Gastrocnemius medialis (tissue), 4 donors: ENCODE measurements around the gene SNAPC4. TPM values are rescaled to one million over a fixed set of nuclear protein-coding genes. Genes with fewer than 3 reads are reported as not detected.
"Not testable (repeated sequence)": the region's sequence is repeated elsewhere in the genome, so short reads cannot be mapped to it uniquely, and the experiment has no call there.

Experiments
- ATAC-seq, 2 donors: fragments of 150-250 bp; one replicate each; pipeline ENCODE4 v1.9.1; 2016
- DNase-seq, 2 donors: peaks; one replicate each; pipeline ENCODE4 v3.0.0-alpha.2; 2019
- H3K27ac ChIP-seq, 4 donors: fragments of 200-600 bp; sonication (generic); 1 replicate in 1 of 4; 2 replicates in 3 of 4; pipeline ENCODE4 v1.5.1; 2016 to 2018; ENCODE audit warnings: mild to moderate bottlenecking in 2 of 4, moderate library complexity in 1 of 4
- H3K27me3 ChIP-seq, 3 donors: fragments of 200-600 bp; sonication (generic) in 2 of 3; 1 replicate in 1 of 3; 2 replicates in 2 of 3; pipeline versions ENCODE4 v1.5.1 to v1.6.0; 2016 to 2019; ENCODE audit warnings: mild to moderate bottlenecking in 1 of 3, moderate library complexity in 1 of 3
- H3K36me3 ChIP-seq, 2 donors: fragments of 200-600 bp; sonication (generic) in 1 of 2; one replicate each; pipeline ENCODE4 v1.5.1; 2017 to 2018
- H3K4me1 ChIP-seq, 2 donors: fragments of 200-600 bp; sonication (generic) in 1 of 2; one replicate each; pipeline ENCODE4 v1.5.1; 2016 to 2017; ENCODE audit warnings: mild to moderate bottlenecking in 2 of 2
- H3K4me3 ChIP-seq, 4 donors: fragments of 200-600 bp; sonication (generic) in 3 of 4; 1 replicate in 1 of 4; 2 replicates in 3 of 4; pipeline ENCODE4 v1.5.1; 2016 to 2019; ENCODE audit warnings: mild to moderate bottlenecking in 2 of 4
- H3K9me3 ChIP-seq, 3 donors: fragments of 200-600 bp; sonication (generic) in 2 of 3; 1 replicate in 1 of 3; 2 replicates in 2 of 3; pipeline ENCODE4 v1.5.1; 2016 to 2019
- POLR2A ChIP-seq, 2 donors: fragments of 450-650 bp; IDR thresholded peaks; one replicate each; pipeline ENCODE4 v1.6.1; 2017; ENCODE audit warnings: antibody characterized with exemption in 2 of 2, mild to moderate bottlenecking in 2 of 2, moderate library complexity in 2 of 2
- in situ Hi-C, 4 donors: fragments of 200-750 bp; cut with MboI; loops; one replicate each; pipeline versions ENCODE4 v1.15.0 to v1.8.0; 2017; ENCODE audit warnings: low sequenced_read_pairs in 4 of 4
- intact Hi-C: fragments of 100-400 bp; cut with DNase I; formaldehyde crosslinking; loops from one replicate; pipeline ENCODE4 v1.15.1; 2023; ENCODE audit warnings: low total_unique reads
- total RNA-seq, 4 donors: library from RNA; depleted of rRNA; stranded (reverse); fragments of >200 nt; gene quantifications; one replicate each; pipeline versions ENCODE4 v1.1.0 to v1.2.3, GENCODE V29; 2016
- TF ChIP-seq, protein P1 (sequence below), 5 experiments: fragments of 450-650 bp in 3 of 5; fragments of 200-600 bp in 2 of 5; sonication (generic) in 2 of 5; IDR thresholded peaks in 4 of 5; conservative IDR thresholded peaks in 1 of 5; 1 replicate in 4 of 5; 2 replicates in 1 of 5; pipeline ENCODE4 v1.5.1; 2016 to 2019; ENCODE audit warnings: antibody characterized with exemption in 5 of 5, mild to moderate bottlenecking in 3 of 5, moderate library complexity in 3 of 5

Gene SNAPC4
- total RNA-seq, 4 donors from 2014 or later: 2.3 to 6.0 (median 3.9) TPM

- H3K36me3 ChIP-seq: peaks cover 0 to 55% of the 10 kb centered on the region in 2 donors
- H3K4me3 ChIP-seq: no peak overlapping the region
- no peak for ATAC-seq
- DNase-seq: no peak
- in situ Hi-C loops: no loop called here
- no peaks in the 10 kb centered on the region for H3K9me3 ChIP-seq
- intact Hi-C loops: loop anchor here (10.0 kb wide), 1 partner anchor 443 kb away; the partner anchor contains the start of gene UBAC1
- no peak for TF ChIP-seq POLR2A (IDR thresholded peaks at IDR 0.05)
- TF ChIP-seq, protein P1, sequence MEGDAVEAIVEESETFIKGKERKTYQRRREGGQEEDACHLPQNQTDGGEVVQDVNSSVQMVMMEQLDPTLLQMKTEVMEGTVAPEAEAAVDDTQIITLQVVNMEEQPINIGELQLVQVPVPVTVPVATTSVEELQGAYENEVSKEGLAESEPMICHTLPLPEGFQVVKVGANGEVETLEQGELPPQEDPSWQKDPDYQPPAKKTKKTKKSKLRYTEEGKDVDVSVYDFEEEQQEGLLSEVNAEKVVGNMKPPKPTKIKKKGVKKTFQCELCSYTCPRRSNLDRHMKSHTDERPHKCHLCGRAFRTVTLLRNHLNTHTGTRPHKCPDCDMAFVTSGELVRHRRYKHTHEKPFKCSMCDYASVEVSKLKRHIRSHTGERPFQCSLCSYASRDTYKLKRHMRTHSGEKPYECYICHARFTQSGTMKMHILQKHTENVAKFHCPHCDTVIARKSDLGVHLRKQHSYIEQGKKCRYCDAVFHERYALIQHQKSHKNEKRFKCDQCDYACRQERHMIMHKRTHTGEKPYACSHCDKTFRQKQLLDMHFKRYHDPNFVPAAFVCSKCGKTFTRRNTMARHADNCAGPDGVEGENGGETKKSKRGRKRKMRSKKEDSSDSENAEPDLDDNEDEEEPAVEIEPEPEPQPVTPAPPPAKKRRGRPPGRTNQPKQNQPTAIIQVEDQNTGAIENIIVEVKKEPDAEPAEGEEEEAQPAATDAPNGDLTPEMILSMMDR (IDR thresholded peaks at IDR 0.05 in 4 of 5, conservative IDR thresholded peaks at IDR 0.05 in 1 of 5): no peak
- peaks cover 16 to 25% of the 10 kb centered on the region in 2 donors for H3K4me1 ChIP-seq
- no peaks in the 10 kb centered on the region for H3K27me3 ChIP-seq
- H3K27ac ChIP-seq: no peak overlapping the region
Observed at GRCh38 chr9:136407911-136408310, 7.9 kb upstream of the SNAPC4 start.

DNA sequence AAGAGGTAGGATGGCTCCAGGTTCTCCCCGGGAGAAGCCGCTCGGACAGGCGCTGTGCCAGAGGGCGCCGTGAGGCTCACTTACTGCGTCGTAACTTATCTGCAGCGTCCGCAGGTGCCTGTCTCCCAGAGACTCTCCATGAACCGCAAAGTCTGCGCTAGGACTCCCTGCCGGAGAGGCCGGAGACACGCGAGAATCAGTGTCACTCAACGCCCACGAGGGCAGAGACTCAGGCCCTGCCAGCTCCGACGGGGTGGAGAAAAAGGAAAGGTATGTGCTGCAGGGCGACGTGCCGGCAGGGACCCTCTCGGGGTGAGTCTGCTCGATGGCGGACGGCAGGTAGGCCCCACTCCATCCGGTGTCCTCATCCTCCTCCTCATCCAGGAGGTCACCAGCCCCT lies 7.1 kb upstream of the SNAPC4 start:
- H3K9me3 ChIP-seq, H3K27me3 ChIP-seq, H3K4me3 ChIP-seq, DNase-seq, H3K27ac ChIP-seq, in situ Hi-C loops, ATAC-seq: not testable (repeated sequence)
- peaks cover 16 to 25% of the 10 kb centered on the region in 2 donors for H3K4me1 ChIP-seq
- intact Hi-C loops: loop anchor here (10.0 kb wide), 1 partner anchor 442 kb away; the partner anchor contains the start of gene UBAC1
- H3K36me3 ChIP-seq: peaks cover 0 to 46% of the 10 kb centered on the region in 2 donors

DNA sequence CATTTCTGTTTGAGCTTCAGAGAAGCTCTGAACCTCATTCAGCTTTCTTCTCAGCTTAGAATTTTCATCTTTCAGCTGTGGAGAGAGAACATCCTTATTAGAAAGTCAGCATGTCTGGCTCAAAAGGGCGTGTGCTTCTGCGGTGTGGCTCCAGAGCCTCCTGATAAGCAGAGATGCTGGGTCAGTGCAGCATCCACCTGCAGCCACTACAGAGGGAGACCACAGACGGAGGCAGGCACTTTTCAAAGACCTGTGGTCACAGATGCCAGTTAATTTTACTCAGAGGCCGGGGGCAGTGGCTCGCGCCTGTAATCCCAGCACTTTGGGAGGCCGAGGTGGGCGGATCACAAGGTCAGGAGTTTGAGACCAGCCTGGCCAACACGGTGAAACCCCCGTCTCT lies 5.9 kb upstream of the SNAPC4 start:
- H3K27ac ChIP-seq, H3K27me3 ChIP-seq, H3K4me3 ChIP-seq, DNase-seq, ATAC-seq, H3K9me3 ChIP-seq, in situ Hi-C loops: not testable (repeated sequence)
- Histone ChIP-seq H3K4me1 (peaks cover 6 to 13% of the 10 kb centered on the region in 2 donors), H3K36me3 (peaks cover 0 to 43% of the 10 kb centered on the region in 2 donors)
- intact Hi-C loops: loop anchor here (10.0 kb wide), 1 partner anchor 441 kb away; the partner anchor contains the start of gene UBAC1

GRCh38 chr9:136405481-136405880 lies 5.5 kb upstream of the SNAPC4 start:
- no peak for TF ChIP-seq POLR2A (IDR thresholded peaks at IDR 0.05)
- TF ChIP-seq, protein P1 (IDR thresholded peaks at IDR 0.05 in 4 of 5, conservative IDR thresholded peaks at IDR 0.05 in 1 of 5): no peak
- Histone ChIP-seq H3K27me3 (no peaks in the 10 kb centered on the region), H3K4me1 (peaks cover 9 to 16% of the 10 kb centered on the region in 2 donors), H3K27ac (no peak overlapping the region), H3K36me3 (peaks cover 0 to 43% of the 10 kb centered on the region in 2 donors), H3K9me3 (no peaks in the 10 kb centered on the region), H3K4me3 (no peak overlapping the region)
- DNase-seq (no peak), ATAC-seq (no peak)
- intact Hi-C loops (loop anchor here (10.0 kb wide), 1 partner anchor 441 kb away; the partner anchor contains the start of gene UBAC1), in situ Hi-C loops (no loop called here)

DNA sequence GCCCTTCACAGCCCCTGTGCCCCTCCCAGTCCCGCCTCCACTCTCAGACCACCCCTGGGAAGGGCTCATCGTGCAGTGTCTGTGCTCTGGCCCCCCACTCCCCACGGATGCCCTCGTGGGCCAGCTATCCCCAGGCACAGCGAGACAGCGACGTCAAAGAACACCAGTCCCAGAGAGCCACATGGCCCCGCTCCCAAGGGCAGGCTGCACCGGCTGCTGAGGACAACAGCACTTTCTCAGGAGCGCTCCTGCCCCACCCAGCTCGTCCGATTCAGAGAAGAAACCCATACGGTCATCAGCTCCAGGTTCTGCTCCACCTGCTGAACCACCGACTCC lies 4.8 kb upstream of the SNAPC4 start:
- ATAC-seq: no peak
- no peak overlapping the region for H3K4me3 ChIP-seq
- in situ Hi-C loops: no loop called here
- no peaks in the 10 kb centered on the region for H3K27me3 ChIP-seq
- intact Hi-C loops: loop anchor here (10.0 kb wide), 1 partner anchor 440 kb away; the partner anchor contains the start of gene UBAC1
- H3K27ac ChIP-seq: no peak overlapping the region
- H3K4me1 ChIP-seq: peaks cover 11 to 15% of the 10 kb centered on the region in 2 donors
- DNase-seq: no peak
- H3K36me3 ChIP-seq: peaks cover 0 to 43% of the 10 kb centered on the region in 2 donors
- TF ChIP-seq POLR2A (IDR thresholded peaks at IDR 0.05): no peak
- TF ChIP-seq, protein P1 (IDR thresholded peaks at IDR 0.05 in 4 of 5, conservative IDR thresholded peaks at IDR 0.05 in 1 of 5): no peak
- H3K9me3 ChIP-seq: no peaks in the 10 kb centered on the region
